SK-N-SH (cell line): ENCODE results near the gene ATP6V0C.

Source experiments
- EP300 ChIP-seq, 2 experiments: IDR thresholded peaks; 2 replicates each; pipeline versions ENCODE4 v1.4.0 to v1.6.1; 2012; ENCODE audit warnings: borderline replicate concordance in 1 of 2, low read depth in 1 of 2, low read length in 1 of 2
- RXRA ChIP-seq: IDR thresholded peaks from 2 replicates; pipeline ENCODE4 v1.4.0; 2012; ENCODE audit warnings: low read depth, mild to moderate bottlenecking, borderline replicate concordance
- TF ChIP-seq, protein P1 (sequence below): fragments of 200-600 bp; sonication (generic); IDR thresholded peaks from 2 replicates; pipeline ENCODE4 v1.6.1; 2017; ENCODE audit warnings: antibody characterized with exemption, mild to moderate bottlenecking, moderate library complexity

- no peak for TF ChIP-seq RXRA
- TF ChIP-seq, protein P1, sequence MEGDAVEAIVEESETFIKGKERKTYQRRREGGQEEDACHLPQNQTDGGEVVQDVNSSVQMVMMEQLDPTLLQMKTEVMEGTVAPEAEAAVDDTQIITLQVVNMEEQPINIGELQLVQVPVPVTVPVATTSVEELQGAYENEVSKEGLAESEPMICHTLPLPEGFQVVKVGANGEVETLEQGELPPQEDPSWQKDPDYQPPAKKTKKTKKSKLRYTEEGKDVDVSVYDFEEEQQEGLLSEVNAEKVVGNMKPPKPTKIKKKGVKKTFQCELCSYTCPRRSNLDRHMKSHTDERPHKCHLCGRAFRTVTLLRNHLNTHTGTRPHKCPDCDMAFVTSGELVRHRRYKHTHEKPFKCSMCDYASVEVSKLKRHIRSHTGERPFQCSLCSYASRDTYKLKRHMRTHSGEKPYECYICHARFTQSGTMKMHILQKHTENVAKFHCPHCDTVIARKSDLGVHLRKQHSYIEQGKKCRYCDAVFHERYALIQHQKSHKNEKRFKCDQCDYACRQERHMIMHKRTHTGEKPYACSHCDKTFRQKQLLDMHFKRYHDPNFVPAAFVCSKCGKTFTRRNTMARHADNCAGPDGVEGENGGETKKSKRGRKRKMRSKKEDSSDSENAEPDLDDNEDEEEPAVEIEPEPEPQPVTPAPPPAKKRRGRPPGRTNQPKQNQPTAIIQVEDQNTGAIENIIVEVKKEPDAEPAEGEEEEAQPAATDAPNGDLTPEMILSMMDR, result no peak
- TF ChIP-seq EP300 (IDR thresholded peaks at IDR 0.05; ENCODE audit: borderline replicate concordance in 1 of 2, low read depth in 1 of 2, low read length in 1 of 2), result no peak
Measured at GRCh38 chr16:2537451-2538379, 24.0 kb downstream of the ATP6V0C start, which contains the start of gene PDPK1.
